ENCODE results near the gene FBXW8. TPM values are rescaled to one million over a fixed set of nuclear protein-coding genes. Genes with fewer than 3 reads are reported as not detected.

Gene FBXW8
- total RNA-seq, 1 experiment from 2014 or later = 15.3 TPM

- Histone ChIP-seq H3K79me1 (ENCODE audit: insufficient read depth, low read depth, low read length, poor library complexity, severe bottlenecking) (no peaks in the 10 kb centered on the region), H2AK5ac (ENCODE audit: insufficient read length, low read length) (no peak overlapping the region), H3T11ph (ENCODE audit: low read length) (no peak overlapping the region), H4K5ac (ENCODE audit: insufficient read length, low read depth, low read length) (no peak overlapping the region), H3K14ac (ENCODE audit: insufficient read depth, low read length) (no peak overlapping the region), H2BK20ac (ENCODE audit: low read depth, low read length, poor library complexity, severe bottlenecking) (no peak overlapping the region), H4K8ac (replicated peaks; ENCODE audit: insufficient read length, low read depth, low read length) (no peak overlapping the region), H4K20me1 (ENCODE audit: control insufficient read depth, insufficient read depth, insufficient read length) (no peaks in the 10 kb centered on the region), H4K91ac (ENCODE audit: insufficient read length, low read depth, low read length) (no peak overlapping the region), H3K79me2 (ENCODE audit: insufficient read depth, low read length) (no peaks in the 10 kb centered on the region), H2BK12ac (ENCODE audit: insufficient read length, low read depth, low read length) (no peak overlapping the region), H3K56ac (ENCODE audit: insufficient read length, low read depth, low read length) (no peak overlapping the region), H3K23ac (ENCODE audit: insufficient read length, low read depth, low read length) (no peak overlapping the region), H3K18ac (ENCODE audit: insufficient read length, low read depth, low read length) (no peak overlapping the region), H3K4me1 (ENCODE audit: insufficient read depth, low read length) (no peaks in the 10 kb centered on the region), H2BK5ac (ENCODE audit: insufficient read length, low read length) (no peak overlapping the region), H3K4me2 (ENCODE audit: insufficient read depth, insufficient read length, low read length) (no peak overlapping the region), H2AFZ (ENCODE audit: low read length) (no peak overlapping the region), H3K4ac (ENCODE audit: low read depth, low read length) (no peak overlapping the region), H2BK15ac (ENCODE audit: low read depth, low read length) (no peak overlapping the region), H3K23me2 (ENCODE audit: insufficient read length, low read depth, low read length, poor library complexity, severe bottlenecking) (no peaks in the 10 kb centered on the region), H3K9me3 (ENCODE audit: control insufficient read depth, low read depth, low read length) (no peaks in the 10 kb centered on the region), H2BK120ac (ENCODE audit: low read depth, low read length, poor library complexity, severe bottlenecking) (no peak overlapping the region), H3K9ac (ENCODE audit: extremely low read depth, insufficient read length, low read length) (no peak overlapping the region), H3K27ac (ENCODE audit: insufficient read length, low read depth, low read length) (no peak overlapping the region), H3K27me3 (ENCODE audit: insufficient read depth, low read length) (no peaks in the 10 kb centered on the region)
- DNase-seq = no peak
- peaks cover 1% of the 10 kb centered on the region; the same call in 1 of the 2 replicates for H3K27me3 Mint-ChIP-seq (ENCODE audit: low read depth)
- no peaks in the 10 kb centered on the region; a peak in 1 of 7 replicates for H3K36me3 Mint-ChIP-seq (ENCODE audit: insufficient read depth in 1 of 3, low read depth in 3 of 3)
- WGBS (ENCODE audit: extremely low coverage, insufficient read length, low lambda C conversion rate) = no CpG with 5 or more reads among the region's 8 CpGs
- H3K4me1 Mint-ChIP-seq = peaks cover 31 to 46% of the 10 kb centered on the region in 2 experiments
- TF ChIP-seq CTCF (conservative IDR thresholded peaks at IDR 0.05) = no peak
- no peak overlapping the region; a peak in 1 of 7 replicates for H3K27ac Mint-ChIP-seq
- H3K4me3 Mint-ChIP-seq = no peak overlapping the region; a peak in 1 of 5 replicates
- H3K9me3 Mint-ChIP-seq = no peaks in the 10 kb centered on the region
Observed at GRCh38 chr12:117068492-117068891, 157.7 kb downstream of the FBXW8 start.
